GM12872 (cell line): ENCODE data around the gene PTPRM.

Experiments
- TF ChIP-seq, protein P1 (sequence below): IDR thresholded peaks from 3 replicates; pipeline ENCODE4 v1.5.1; 2011; ENCODE audit warnings: low read depth, mild to moderate bottlenecking, low read length, moderate library complexity; ENCODE audit not compliant: insufficient read depth

Gene PTPRM

GRCh38 chr18:8351161-8351560 is 784.0 kb downstream of the PTPRM start:
- TF ChIP-seq, protein P1, sequence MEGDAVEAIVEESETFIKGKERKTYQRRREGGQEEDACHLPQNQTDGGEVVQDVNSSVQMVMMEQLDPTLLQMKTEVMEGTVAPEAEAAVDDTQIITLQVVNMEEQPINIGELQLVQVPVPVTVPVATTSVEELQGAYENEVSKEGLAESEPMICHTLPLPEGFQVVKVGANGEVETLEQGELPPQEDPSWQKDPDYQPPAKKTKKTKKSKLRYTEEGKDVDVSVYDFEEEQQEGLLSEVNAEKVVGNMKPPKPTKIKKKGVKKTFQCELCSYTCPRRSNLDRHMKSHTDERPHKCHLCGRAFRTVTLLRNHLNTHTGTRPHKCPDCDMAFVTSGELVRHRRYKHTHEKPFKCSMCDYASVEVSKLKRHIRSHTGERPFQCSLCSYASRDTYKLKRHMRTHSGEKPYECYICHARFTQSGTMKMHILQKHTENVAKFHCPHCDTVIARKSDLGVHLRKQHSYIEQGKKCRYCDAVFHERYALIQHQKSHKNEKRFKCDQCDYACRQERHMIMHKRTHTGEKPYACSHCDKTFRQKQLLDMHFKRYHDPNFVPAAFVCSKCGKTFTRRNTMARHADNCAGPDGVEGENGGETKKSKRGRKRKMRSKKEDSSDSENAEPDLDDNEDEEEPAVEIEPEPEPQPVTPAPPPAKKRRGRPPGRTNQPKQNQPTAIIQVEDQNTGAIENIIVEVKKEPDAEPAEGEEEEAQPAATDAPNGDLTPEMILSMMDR: no peak

DNA sequence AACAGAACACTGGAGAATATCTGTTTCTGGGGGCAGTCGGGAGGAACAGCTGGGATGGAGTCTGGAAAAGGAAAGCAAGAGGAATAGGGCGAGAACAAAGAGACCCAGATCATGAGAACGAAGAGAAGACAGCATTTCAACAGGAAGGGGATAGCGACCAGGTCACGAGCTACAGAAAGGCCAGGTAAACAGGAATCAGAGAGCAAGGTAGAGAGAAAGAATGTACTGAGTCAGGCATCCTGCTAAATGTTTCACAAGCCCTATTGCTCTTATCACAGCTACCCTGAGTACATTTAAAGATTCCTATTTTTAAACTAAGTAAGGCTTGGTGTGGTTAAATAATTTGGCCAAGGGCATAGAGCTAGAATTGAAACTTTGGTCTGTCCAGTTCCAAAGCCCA is 787.2 kb downstream of the PTPRM start:
- TF ChIP-seq, protein P1: no peak

- TF ChIP-seq, protein P1: no peak
These were observed 788.9 kb downstream of the PTPRM start for GRCh38 chr18:8356001-8356400.

GRCh38 chr18:8357320-8357719 is 790.2 kb downstream of the PTPRM start:
- TF ChIP-seq, protein P1: no peak

GRCh38 chr18:8358033-8358765 is 791.1 kb downstream of the PTPRM start:
- TF ChIP-seq, protein P1: no peak

DNA sequence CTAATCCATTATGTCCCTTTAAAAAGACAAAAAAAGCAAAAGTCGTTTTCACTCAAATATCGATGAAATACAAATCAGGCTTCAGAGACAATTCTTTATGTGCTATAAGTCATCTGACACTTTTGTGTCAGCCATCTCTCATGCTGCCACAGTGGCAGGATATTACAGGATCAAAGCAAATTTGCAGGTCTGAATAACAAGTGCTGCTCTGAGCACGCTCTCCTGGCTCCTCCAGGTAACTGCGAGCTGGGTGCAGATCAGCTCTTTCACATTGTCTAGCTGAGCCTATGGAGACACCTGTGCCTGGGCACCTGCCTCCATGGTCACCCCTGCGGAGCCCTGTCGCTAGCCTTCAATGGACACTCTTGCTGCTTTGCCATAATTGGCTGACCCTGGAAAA is 792.0 kb downstream of the PTPRM start:
- TF ChIP-seq, protein P1: no peak

DNA sequence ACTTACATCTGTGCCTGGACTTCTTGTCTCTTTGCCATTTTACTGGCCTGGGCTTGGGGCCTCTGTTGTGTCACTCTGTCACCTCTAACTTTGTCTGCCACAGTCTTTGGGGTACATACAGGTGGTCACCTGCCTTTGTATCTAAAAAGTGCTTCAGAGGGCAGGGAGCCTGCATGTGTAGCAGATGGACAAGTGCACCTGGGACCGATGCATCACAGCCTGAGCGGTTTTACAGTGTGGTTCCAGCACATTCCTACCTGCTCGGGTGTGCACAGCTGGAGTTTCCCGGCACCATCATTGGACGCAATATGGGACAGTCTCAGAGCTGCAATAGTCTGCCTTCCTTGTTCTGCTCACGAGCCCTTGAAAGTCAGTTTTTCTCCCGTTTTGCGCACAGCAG is 792.4 kb downstream of the PTPRM start:
- TF ChIP-seq, protein P1: no peak
